HL-60 (cell line): ENCODE results near the gene PKN2.
A peak's percentile ranks its signal among the peaks of the same experiment; 100 is the strongest.

Experiments
- DNase-seq, 2 experiments: peaks; one replicate each; pipeline ENCODE4 v3.0.0-alpha.2; 2010 to 2020; ENCODE audit warnings: low read depth in 1 of 2, low spot score in 1 of 2
- H3K27ac ChIP-seq: fragments of 250-450 bp; sonication (Bioruptor Pico); replicated peaks from 2 replicates; pipeline ENCODE4 v1.5.1; 2020; ENCODE audit warnings: mild to moderate bottlenecking, moderate library complexity
- H3K27me3 ChIP-seq: fragments of 250-450 bp; sonication (Bioruptor Pico); 2 replicates; pipeline ENCODE4 v1.5.1; 2021; ENCODE audit warnings: mild to moderate bottlenecking, moderate library complexity; ENCODE audit not compliant: insufficient read depth, poor library complexity, severe bottlenecking
- H3K4me3 ChIP-seq: replicated peaks from 2 replicates; pipeline ENCODE4 v1.5.1; 2011; ENCODE audit warnings: mild to moderate bottlenecking, control low read depth, low read length; ENCODE audit not compliant: insufficient read depth
- CTCF ChIP-seq: IDR thresholded peaks from one replicate; pipeline ENCODE4 v1.5.1; 2011; ENCODE audit warnings: low read length, control low read depth, inconsistent platforms; ENCODE audit not compliant: insufficient read depth
- GABPA ChIP-seq: IDR thresholded peaks from 2 replicates; pipeline ENCODE4 v1.6.1; 2012; ENCODE audit warnings: low read depth
- POLR2AphosphoS5 ChIP-seq: IDR thresholded peaks from 2 replicates; pipeline ENCODE4 v1.6.1; 2012; ENCODE audit warnings: low read depth
- REST ChIP-seq: IDR thresholded peaks from 2 replicates; pipeline ENCODE4 v1.6.1; 2012; ENCODE audit warnings: low read depth; ENCODE audit not compliant: insufficient replicate concordance
- SPI1 ChIP-seq: IDR thresholded peaks from 2 replicates; pipeline ENCODE4 v1.6.1; 2012; ENCODE audit warnings: low read depth, mild to moderate bottlenecking, borderline replicate concordance
- long read RNA-seq: library from polyadenylated mRNA; unstranded; transcript quantifications from one replicate; pipeline ENCODE4 v2.0.0, GENCODE V29; 2020

PKN2 gene
- long read RNA-seq, full-length matches to known transcripts, result 13 of 30 reads
- long read RNA-seq, partial matches to known transcripts, result 8 of 30 reads
- long read RNA-seq, other reads (novel, unspliced or antisense), result 9 of 30 reads

GRCh38 chr1:88683541-88684481 lies at the start of gene PKN2:
PKN2 (plus strand) TSS chr1:88684273; CDS start chr1:88684581, 308 bp downstream.
- no peaks in the 10 kb centered on the region for H3K27me3 ChIP-seq
- TF ChIP-seq SPI1 (no peak), REST (peak; percentile 2), GABPA (no peak), CTCF (no peak), POLR2AphosphoS5 (peak; percentile 82)
- peak within 1 kb of the TSS; percentile 91 for H3K27ac ChIP-seq

GRCh38 chr1:88634538-88634937 lies 49.5 kb upstream of the PKN2 start:
- Histone ChIP-seq H3K27ac (no peak overlapping the region), H3K27me3 (no peaks in the 10 kb centered on the region), H3K4me3 (no peak overlapping the region)
- TF ChIP-seq GABPA, result no peak
- DNase-seq, result no peak

More at GRCh38 chr1:88683541-88684481, at the start of gene PKN2:
- DNase-seq, result peak; percentile 91 to 98
- H3K4me3 ChIP-seq, result peak within 1 kb of the TSS; percentile 95

GRCh38 chr1:88640060-88640459 lies 44.0 kb upstream of the PKN2 start:
- no peak overlapping the region for H3K27ac ChIP-seq
- H3K4me3 ChIP-seq, result no peak overlapping the region
- no peak for TF ChIP-seq GABPA
- no peak for TF ChIP-seq SPI1
- TF ChIP-seq POLR2AphosphoS5, result no peak
- no peak for TF ChIP-seq CTCF
- TF ChIP-seq REST, result no peak
- DNase-seq, result no peak
- no peaks in the 10 kb centered on the region for H3K27me3 ChIP-seq

- DNase-seq, result no peak
- no peak for TF ChIP-seq SPI1
- no peak for TF ChIP-seq REST
- no peak for TF ChIP-seq GABPA
- no peak for TF ChIP-seq CTCF
- no peak for TF ChIP-seq POLR2AphosphoS5
- Histone ChIP-seq H3K27ac (no peak overlapping the region), H3K4me3 (no peak overlapping the region), H3K27me3 (no peaks in the 10 kb centered on the region)
Measured at GRCh38 chr1:88645886-88646285, 38.2 kb upstream of the PKN2 start.
